Measurements from ENCODE around the gene CRK.

DNA sequence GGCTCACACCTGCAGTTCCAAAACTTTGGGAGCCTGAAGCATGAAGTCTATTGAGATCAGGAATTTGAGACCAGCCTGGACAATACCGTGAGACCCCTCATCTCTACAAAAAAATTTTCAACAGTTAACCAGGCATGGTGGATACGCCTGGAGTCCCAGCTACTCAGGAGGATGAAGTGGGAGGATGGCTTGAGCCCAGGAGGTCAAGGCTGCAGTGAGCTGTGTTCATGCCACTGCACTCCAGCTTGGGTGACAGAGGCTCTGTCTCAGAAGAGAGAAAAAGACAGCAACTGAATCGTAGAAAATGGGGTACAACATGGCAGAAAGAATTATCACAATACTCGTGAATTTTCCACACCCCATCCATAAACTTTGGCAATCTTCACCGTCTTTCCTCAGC is 3.2 kb downstream of the CRK start:
- TF ChIP-seq, protein P1, sequence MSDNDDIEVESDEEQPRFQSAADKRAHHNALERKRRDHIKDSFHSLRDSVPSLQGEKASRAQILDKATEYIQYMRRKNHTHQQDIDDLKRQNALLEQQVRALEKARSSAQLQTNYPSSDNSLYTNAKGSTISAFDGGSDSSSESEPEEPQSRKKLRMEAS (IDR thresholded peaks at IDR 0.05): no peak
- TF ChIP-seq, protein P2, sequence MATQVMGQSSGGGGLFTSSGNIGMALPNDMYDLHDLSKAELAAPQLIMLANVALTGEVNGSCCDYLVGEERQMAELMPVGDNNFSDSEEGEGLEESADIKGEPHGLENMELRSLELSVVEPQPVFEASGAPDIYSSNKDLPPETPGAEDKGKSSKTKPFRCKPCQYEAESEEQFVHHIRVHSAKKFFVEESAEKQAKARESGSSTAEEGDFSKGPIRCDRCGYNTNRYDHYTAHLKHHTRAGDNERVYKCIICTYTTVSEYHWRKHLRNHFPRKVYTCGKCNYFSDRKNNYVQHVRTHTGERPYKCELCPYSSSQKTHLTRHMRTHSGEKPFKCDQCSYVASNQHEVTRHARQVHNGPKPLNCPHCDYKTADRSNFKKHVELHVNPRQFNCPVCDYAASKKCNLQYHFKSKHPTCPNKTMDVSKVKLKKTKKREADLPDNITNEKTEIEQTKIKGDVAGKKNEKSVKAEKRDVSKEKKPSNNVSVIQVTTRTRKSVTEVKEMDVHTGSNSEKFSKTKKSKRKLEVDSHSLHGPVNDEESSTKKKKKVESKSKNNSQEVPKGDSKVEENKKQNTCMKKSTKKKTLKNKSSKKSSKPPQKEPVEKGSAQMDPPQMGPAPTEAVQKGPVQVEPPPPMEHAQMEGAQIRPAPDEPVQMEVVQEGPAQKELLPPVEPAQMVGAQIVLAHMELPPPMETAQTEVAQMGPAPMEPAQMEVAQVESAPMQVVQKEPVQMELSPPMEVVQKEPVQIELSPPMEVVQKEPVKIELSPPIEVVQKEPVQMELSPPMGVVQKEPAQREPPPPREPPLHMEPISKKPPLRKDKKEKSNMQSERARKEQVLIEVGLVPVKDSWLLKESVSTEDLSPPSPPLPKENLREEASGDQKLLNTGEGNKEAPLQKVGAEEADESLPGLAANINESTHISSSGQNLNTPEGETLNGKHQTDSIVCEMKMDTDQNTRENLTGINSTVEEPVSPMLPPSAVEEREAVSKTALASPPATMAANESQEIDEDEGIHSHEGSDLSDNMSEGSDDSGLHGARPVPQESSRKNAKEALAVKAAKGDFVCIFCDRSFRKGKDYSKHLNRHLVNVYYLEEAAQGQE (IDR thresholded peaks at IDR 0.05; ENCODE audit: low read depth): no peak
- TF ChIP-seq TAF1 (IDR thresholded peaks at IDR 0.05; ENCODE audit: low read depth): no peak
- no peak for TF ChIP-seq EP300 (IDR thresholded peaks at IDR 0.05; ENCODE audit: borderline replicate concordance)
- TF ChIP-seq FOXM1 (IDR thresholded peaks at IDR 0.05; ENCODE audit: borderline replicate concordance, low read depth): no peak
- no peak for TF ChIP-seq CEBPB (IDR thresholded peaks at IDR 0.05)
- no peak for TF ChIP-seq YY1 (IDR thresholded peaks at IDR 0.05; ENCODE audit: low read depth)

Measured in Ishikawa (cell line).